SIG-M5 (cell line): ENCODE measurements around the gene FKBP2.

Source experiments
- DNase-seq: peaks from one replicate; lab custom pipeline; 2025; lab: John Stamatoyannopoulos, UW

The FKBP2 gene

DNA sequence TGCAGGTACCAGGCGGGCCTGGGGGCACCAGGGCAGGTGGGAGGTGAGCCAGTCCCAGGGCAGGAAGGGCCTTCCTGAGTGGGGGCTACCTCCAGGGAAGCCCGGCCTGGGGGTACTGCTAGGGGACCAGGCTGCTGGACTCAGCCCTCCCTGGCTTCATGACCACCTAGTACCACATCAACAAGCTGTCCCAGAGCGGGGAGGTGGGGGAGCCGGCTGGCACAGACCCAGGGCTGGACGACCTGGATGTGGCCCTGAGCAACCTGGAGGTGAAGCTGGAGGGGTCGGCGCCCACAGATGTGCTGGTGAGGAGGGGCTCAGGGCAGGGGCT is 21.6 kb upstream of the FKBP2 start:
- no peak for DNase-seq

DNA sequence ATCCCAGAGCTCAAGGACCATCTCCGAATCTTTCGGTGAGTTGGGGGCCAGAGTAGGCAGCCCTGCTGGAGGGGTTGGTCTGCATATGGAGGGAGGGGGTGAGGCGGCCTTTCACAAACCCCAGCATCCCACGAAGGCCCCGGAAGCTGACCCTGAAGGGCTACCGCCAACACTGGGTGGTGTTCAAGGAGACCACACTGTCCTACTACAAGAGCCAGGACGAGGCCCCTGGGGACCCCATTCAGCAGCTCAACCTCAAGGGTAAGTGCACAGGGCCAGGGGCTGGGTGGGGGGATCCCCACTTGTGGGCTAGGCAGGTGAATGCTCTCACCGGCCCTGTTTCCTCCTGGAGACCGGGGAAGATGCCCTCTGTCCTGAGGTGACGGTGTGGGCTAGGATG is 21.1 kb upstream of the FKBP2 start:
- no peak for DNase-seq

DNA sequence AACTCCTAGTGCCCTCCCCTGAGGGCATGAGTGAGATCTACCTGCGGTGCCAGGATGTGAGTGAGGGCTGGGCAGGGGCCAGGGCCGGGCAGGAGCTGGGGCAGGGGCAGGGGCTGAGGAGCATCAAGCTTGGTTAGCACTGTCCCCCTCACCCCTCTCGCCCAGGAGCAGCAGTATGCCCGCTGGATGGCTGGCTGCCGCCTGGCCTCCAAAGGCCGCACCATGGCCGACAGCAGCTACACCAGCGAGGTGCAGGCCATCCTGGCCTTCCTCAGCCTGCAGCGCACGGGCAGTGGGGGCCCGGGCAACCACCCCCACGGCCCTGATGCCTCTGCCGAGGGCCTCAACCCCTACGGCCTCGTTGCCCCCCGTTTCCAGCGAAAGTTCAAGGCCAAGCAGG is 20.6 kb upstream of the FKBP2 start:
- DNase-seq = no peak

DNA sequence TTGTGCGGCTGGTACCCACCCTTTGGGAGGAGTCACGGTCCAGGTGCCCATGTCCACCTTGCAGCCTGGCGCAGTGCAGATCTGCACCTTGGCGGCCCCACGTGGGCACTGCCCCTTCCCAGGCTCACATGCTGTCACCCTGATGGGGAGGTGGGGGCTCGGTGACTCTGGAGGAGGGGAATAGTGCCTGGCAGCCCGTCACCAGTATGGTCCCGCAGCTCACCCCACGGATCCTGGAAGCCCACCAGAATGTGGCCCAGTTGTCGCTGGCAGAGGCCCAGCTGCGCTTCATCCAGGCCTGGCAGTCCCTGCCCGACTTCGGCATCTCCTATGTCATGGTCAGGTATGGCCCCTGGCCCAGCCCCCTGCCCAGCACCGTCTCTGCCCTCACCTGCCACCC is 20.1 kb upstream of the FKBP2 start:
- DNase-seq = no peak

DNA sequence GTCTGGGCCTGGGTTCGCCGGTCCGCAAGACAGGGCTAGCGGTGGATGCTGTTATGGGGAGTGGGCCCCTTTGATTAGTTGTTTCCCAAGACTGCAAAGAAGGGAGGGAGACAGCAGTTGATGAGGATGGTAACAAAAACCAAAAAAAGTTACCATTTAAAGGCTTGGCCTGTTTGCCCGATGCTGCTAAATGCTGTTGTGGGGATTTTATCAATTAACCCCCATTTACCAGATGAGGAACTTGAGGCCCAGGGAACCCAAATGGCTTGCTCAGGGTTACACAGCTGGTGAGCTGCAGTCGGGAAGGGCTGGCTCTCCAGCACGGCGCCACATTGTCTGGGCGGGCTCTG is 18.3 kb upstream of the FKBP2 start:
- no peak for DNase-seq

DNA sequence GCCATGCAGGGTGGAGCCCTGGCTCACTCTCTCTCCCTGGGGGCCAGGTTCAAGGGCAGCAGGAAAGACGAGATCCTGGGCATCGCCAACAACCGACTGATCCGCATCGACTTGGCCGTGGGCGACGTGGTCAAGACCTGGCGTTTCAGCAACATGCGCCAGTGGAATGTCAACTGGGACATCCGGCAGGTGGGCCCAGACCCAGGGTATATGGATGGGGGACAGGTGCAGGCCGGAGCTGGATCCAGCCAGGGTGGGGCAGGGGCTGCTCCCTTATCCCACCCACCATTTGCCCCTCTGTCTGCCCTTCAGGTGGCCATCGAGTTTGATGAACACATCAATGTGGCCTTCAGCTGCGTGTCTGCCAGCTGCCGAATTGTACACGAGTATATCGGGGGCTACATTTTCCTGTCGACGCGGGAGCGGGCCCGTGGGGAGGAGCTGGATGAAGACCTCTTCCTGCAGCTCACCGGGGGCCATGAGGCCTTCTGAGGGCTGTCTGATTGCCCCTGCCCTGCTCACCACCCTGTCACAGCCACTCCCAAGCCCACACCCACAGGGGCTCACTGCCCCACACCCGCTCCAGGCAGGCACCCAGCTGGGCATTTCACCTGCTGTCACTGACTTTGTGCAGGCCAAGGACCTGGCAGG is 17.8 kb upstream of the FKBP2 start:
- no peak for DNase-seq

DNA sequence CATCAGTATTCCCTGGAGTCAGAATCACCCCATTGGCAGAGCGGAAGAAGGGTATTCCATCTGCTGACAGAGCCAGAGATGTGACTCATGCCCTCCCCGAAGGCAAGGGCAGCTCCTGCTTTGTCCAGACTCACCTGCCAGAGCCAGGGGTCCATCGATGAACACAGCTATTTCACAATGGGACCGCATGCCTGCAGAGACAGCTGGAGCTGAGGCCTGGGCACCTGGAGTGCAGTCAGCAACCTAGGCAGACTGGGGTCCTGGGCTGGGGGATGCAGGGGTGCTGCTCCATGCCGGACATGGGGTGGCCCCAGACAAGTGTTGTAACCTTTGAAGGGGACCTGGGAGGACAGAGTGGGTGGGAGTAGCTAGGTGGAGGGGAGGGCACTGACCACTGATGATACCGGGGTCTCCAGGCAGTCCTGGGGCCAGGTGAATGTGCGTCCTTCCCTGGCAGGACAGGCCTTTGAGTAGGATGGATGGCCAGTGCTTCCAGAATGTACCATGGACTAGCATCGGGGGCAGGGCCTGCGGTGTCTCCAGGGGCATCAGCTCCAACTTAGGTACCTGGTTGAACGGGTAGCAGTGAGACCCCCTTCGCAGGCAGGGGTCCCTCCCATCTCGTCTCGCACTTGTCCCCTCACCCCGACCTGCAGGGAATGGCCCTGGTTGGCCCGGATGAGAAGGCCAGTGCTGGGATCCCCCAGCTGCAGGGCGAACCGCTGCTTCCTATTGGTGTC is 16.6 kb upstream of the FKBP2 start:
- DNase-seq = no peak

DNA sequence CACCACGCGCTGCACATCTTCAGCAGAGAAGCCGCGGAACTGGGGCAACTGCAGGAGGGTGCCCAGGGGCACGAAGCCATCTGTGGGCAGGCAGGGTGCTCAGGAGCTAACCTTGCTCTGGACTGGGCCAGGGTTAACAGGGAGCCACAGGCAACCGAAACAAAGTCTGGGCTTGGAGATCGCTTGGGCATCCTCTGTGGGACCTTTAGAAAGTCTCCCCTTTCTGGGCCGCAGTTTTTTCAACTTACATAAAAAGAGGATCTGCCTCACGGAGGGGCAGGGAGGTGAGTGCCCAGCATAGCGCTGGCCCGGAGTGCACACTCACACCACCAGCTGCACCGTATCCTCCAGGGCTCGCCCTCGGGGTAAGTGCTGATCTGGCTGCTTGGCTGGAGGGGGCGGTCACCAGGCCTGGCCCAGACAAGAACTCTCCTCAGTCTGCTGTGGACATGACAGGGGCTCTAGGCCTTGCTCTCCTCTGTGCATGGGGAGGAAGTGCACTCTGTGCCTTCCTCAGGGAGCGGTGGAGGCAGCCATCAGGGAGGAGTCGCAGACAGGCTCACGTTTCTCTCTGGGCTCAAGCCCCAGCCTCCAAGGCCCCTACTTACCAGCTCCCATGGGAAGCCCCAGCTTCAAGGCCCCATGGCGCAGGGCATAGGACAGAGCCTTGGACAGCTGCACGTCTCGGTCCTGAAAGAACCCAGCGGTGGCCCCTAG is 15.8 kb upstream of the FKBP2 start:
- no peak for DNase-seq

DNA sequence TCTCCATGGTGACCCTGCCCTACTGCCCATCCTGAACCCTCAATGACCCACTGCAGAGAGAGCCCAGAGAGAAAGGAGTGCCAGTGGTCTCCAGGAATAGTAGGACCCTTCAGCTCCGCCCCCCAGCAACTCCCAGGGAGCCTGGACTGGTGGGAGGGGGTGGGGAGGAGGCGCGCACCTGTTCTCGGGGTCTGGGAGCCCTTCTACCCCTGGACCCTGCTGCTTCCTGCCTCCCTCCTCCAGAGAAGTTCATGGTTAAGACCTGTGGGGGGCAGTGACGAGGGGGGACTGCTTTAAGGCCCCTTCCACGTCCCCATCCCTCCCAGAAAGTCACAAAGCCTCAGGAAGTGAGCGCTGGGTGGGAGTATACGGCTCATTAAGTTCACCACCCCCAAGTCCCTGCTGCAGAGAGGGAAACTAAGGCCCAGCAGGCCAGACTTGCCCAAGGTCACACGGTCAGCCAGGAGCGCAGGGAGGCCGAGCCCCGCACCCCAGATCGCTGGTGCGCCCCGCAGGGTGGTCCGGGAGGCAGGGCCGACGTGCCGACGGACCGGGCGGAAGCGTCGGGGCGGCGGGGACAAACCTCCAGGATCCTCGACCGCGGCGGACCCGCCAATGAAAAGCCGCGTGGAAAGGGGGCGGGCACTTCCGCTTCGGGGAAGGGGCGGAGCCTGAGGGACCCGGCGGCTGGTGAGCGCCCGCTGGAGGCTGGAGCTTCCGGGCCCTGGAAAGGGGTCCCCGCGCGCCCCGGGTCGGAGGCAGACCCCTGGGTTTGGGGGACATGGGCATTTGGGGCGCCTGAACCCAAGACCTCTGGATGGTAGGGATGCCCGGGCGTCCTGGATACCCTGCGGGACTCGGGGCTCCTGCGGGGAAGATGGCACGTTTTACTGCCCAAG is 15.0 kb upstream of the FKBP2 start, which contains the start of the genes NUDT22 and TRPT1:
Gene NUDT22 (plus strand): TSS at position 667 of the 899 bp plus-strand sequence. CDS start 379 bp downstream, outside the sequence.
Gene TRPT1 (minus strand): TSS at position 579 of the 899 bp plus-strand sequence. CDS start 326 bp downstream, at position 253.
- DNase-seq = no peak

DNA sequence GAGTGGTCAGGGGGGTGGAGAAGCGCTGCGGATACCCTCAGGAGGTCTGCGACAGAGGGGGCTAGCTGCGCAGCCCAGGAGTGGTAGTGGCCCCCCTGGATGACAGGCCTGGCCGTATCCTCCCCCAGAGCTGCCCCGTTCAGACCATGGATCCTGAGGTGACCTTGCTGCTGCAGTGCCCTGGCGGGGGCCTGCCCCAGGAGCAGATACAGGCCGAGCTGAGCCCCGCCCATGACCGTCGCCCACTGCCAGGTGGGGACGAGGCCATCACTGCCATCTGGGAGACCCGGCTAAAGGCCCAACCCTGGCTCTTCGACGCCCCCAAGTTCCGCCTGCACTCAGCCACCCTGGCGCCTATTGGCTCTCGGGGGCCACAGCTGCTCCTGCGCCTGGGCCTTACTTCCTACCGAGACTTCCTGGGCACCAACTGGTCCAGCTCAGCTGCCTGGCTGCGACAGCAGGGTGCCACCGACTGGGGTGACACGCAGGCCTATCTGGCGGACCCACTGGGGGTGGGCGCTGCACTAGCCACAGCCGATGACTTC is 14.3 kb upstream of the FKBP2 start:
- no peak for DNase-seq

DNA sequence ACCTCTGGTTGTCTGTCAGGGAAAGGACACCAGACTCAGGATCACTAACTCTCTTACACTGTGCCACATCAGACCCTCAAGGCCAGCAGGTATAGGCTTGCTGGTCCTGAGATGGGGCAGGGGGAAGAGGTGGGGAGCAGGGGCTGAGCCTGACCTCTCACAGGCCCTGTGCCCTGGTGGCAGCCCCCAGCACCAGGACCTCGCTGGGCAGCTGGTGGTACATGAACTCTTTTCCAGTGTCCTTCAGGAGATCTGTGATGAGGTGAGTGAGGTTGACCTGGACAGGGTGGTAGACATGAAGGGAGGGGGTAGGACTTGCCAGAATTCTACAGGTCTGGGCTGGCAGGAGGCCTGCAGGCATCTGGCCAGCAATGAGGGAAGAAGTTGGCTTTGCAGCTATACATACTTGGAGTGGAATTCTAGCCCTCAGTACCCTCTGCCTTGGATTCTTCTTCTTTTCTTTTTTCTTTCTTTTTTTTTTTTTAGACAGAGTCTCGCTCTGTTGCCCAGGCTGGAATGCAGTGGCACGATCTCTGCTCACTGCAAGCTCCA is 13.4 kb upstream of the FKBP2 start:
- DNase-seq = no peak

DNA sequence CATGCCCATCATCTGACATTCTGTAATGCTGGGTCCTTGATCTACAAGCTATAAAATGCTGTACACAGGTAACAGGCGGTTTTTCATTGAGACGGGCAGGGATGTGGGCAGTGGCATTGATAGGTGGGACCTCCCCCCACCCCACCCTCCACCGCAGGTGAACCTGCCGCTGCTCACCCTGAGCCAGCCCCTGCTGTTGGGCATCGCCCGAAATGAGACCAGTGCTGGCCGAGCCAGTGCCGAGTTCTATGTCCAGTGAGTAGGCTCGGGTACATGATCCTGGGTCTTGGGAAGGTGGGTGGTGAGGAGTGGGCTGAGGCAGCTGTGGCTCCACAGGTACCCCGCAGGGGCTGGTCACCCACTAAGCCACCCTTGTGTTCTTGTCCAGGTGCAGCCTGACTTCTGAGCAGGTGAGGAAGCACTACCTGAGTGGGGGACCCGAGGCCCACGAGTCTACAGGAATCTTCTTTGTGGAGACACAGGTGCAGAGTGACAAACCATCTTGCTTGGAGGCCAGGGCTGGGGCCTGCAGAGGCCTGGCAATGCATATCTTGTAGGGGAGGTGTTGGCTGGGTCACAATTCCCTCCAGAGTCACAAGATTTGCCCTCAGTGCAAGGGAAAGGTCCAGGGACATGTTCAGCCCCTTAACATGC is 11.7 kb upstream of the FKBP2 start:
- no peak for DNase-seq

DNA sequence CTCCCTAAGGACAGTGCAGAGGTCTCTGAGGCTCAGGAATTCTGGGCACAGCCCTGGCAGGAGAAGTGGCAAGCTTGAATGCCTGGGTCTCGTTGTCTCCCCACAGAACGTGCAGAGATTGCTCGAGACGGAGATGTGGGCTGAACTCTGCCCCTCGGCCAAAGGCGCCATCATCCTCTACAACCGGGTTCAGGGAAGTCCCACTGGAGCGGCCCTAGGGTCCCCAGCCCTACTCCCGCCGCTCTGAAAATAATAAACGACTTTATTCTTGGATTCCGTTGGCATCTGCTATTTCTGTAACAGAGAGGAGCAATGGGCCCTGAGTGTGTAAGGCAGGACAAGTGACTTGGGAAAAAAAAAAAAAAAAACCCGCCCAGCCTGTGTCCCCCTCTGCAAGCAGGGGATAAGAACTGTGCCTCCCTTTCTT is 11.1 kb upstream of the FKBP2 start:
- no peak for DNase-seq

DNA sequence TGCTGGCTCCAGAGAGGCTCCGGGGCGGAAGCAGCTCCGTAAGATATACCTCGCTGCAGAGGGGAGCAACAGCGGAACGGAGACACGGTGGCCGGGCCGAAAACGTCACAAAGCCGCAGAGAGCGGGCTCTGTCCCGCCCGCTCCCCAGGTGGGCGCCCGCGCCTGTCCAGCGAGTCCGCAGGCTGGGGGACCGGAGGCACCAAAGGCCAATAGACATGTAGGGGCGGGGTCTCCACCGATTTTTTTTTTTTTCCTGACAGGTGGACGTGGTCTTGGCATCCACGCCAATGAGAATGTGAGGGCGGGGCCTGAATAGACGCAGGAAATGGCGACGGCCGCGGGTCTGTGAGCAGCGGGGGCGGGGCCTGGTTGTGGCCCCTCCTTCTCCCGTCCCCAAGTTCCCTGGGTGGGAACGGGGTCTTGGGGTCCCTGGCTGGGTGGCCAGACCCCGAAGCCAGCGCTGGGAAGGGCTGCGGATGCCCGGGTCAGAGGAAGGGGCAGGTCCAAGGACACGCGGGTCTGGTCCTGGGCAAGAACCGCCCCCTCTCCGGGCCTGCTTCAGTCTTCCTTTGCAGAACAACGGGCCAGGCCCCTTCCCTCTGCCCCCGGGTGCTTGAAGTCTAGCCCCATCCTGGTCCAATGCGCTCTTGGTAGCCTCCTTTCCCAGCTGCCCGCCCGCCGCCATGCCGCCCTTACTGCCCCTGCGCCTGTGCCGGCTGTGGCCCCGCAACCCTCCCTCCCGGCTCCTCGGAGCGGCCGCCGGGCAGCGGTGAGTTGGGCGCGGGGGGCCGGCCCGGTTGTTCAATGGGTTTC is 10.5 kb upstream of the FKBP2 start, which contains the start of gene DNAJC4:
Gene DNAJC4 (plus strand): TSS at position 378 of the 814 bp plus-strand sequence. CDS start 307 bp downstream, at position 685.
- DNase-seq = no peak

DNA sequence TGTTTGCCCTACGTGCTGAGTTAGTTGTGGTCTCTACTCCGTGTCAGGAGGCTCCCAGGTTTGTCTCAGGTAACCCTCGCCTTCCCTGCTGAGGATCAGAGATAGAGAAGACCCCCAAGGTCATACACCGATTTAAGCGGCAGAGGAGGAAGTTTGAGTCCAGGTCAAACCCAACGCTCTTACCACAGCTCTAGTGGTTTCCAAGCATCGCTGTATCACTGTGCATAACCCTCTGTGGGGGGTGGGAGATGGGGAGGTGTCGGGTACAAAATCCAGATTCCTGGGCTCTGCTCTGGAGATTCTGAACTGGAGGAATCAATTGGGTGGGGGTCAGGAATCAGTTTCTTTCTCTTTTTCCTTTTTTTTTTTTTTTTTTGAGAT is 9.9 kb upstream of the FKBP2 start:
- DNase-seq = no peak

DNA sequence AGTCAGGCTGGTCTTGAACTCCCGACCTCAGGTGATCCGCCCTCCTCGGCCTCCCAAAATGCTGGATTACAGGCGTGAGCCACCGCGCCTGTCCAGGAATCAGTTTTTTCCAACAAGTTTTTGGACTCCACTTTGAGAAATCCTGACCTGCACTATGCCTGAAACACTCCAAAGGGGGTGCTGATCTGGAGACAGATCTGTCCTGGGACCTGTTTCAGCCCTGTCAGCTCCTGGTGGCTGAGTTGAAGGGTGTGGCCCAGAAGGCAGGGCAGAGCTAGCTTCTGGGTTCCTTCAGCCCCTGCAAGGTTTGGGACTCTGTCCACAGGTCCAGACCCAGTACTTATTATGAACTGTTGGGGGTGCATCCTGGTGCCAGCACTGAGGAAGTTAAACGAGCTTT is 9.3 kb upstream of the FKBP2 start:
- DNase-seq = no peak

DNA sequence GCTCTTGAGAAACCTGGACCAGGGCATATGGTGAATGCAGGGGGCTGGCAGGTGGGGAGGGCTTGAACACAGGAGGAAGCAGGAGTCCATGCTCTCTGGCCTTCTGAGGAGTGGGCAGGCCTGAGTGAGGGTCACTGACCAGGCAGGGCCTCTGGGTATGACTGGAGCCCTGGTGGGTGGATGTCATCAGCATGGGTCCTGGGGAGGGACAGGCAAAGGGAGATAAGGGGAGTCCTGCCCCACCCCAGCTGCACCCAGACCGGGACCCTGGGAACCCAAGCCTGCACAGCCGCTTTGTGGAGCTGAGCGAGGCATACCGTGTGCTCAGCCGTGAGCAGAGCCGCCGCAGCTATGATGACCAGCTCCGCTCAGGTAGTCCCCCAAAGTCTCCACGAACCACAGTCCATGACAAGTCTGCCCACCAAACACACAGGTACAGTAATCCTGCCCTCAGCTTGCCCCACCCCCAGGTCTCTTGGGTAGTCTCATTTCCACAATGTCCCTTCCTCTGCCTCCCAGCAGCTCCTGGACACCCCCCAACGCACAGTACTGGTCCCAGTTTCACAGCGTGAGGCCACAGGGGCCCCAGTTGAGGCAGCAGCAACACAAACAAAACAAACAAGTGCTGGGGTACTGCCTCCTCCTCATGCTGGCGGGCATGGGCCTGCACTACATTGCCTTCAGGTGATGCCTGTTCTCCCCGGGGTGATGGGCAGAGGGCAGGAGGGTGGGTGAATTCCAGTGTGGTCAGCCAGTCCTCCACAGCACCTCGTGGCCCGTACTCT is 8.5 kb upstream of the FKBP2 start:
- no peak for DNase-seq

DNA sequence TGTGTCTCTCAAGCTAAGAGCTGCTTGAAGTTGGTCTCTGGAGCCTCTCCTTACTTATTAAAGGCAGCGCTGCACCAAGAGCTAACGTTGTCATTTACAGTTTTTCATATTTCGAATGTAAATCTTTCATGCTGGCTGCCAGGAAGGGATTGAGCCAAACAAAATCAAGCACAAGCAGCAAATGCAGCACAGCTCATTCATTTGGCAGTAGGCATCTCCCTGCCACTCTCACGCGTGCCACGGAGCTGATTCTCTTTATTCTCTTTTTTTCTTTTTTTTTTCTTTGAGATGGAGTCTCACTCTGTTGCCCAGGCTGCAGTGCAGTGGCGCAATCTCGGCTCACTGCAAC is 8.0 kb upstream of the FKBP2 start:
- DNase-seq = no peak

DNA sequence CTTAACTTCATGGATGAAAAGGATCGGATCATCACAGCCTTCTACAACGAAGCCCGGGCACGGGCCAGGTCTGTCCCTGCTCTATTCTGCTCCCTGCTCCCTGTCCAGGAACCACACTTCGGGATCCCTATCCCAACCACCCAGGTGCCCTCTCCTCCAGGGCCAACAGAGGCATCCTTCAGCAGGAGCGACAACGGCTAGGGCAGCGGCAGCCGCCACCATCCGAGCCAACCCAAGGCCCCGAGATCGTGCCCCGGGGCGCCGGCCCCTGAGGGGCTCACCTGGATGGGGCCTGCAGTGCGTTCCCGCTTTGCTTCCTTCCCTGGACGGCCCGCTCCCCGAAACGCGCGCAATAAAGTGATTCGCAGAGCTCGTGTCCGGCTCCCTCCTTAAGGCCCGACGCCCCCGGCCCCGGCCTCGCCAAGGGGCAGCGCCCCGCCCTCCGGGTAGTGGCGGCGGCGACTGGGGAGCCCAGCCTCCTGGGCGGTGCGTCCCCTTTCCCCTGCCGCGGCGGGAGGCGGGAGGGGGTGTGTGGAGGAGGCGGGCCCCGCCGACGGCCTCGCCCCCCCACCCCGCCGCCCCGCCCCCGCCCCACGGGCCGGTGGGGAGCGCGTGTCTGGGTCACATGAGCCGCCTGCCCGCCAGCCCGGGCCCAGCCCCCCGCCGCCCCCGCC is 6.8 kb upstream of the FKBP2 start, which contains the start of gene VEGFB:
Gene VEGFB (plus strand): TSS at position 672 of the 674 bp plus-strand sequence. CDS start 250 bp downstream, outside the sequence.
- no peak for DNase-seq
